ENCODE data around the gene PTGFR.

DNA sequence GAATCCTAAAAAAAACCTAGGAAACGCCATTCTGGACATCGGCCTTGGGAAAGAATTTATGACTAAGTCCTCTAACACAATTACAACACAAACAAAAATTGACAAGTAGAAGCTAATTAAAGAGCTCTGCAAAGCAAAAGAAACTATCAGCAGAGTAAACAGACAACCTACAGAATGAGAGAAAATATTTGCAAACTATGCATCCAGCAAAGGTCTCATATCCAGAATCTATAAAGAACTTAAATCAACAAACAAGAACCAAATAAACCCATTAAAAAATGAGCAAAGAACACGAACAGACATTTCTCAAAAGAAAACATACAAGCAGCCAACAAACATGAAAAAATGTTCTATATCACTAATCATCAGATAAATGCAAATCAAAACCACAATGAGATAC is 58.6 kb downstream of the PTGFR start:
- TF ChIP-seq POLR2A (IDR thresholded peaks at IDR 0.05): no peak
- no peak for TF ChIP-seq EP300 (IDR thresholded peaks at IDR 0.05)
